Measurements from ENCODE around the gene C3. TPM values are rescaled to one million over a fixed set of nuclear protein-coding genes. Genes with fewer than 3 reads are reported as not detected.
A peak's percentile ranks its signal among the peaks of the same experiment; 100 is the strongest.

C3 gene
- total and polyA plus RNA-seq, 2 of the 13 experiments (the other 11 are each of a cell fraction or from before 2014, with no cell fraction given), result 1,455 to 6,272 TPM

- TF ChIP-seq ZBTB40 (IDR thresholded peaks at IDR 0.05), result no peak
- TF ChIP-seq ZBTB40 (CRISPR knock-in tag; IDR thresholded peaks at IDR 0.05), result no peak
- peak; percentile 89 for TF ChIP-seq AGO2 (optimal IDR thresholded peaks at IDR 0.05; ENCODE audit: low read depth, low read length)
- no peak for TF ChIP-seq ZKSCAN5 (CRISPR knock-in tag; IDR thresholded peaks at IDR 0.05)
- TF ChIP-seq ZNF317 (CRISPR knock-in tag; IDR thresholded peaks at IDR 0.05), result no peak
- TF ChIP-seq KLF6 (CRISPR knock-in tag; IDR thresholded peaks at IDR 0.05), result no peak
Observed at GRCh38 chr19:6697291-6697690, 23.2 kb downstream of the C3 start (continued).
